ENCODE measurements around the gene ADRB1.

Gene ADRB1

DNA sequence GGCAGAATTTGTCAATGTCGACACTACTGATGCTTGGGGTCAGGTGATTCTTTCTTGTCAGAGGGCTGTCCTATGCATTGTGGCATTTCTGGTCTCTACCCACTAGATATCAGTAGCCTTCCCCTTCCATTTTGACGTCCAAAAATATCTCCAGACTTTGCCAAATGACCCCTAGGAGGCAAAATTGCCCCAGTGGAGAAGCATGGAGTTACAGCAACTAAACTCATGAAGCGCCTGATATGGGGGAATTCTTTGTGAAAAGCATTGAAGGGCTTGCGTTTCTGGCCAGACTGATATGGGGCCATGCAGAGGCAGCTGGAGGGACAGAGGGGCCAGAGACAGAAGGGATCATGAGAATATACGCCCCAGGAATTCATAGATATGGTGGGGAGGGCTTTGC, 43.6 kb downstream of the ADRB1 start:
- in situ Hi-C loops (cut with HindIII; ENCODE audit: low sequenced_read_pairs) = no loop called here

GRCh38 chr10:114087655-114088054, 44.0 kb downstream of the ADRB1 start:
- in situ Hi-C loops (cut with HindIII; ENCODE audit: low sequenced_read_pairs) = no loop called here

GRCh38 chr10:114094795-114095194, 51.1 kb downstream of the ADRB1 start:
- in situ Hi-C loops (cut with HindIII; ENCODE audit: low sequenced_read_pairs) = no loop called here

- in situ Hi-C loops (cut with HindIII; ENCODE audit: low sequenced_read_pairs) = no loop called here
Measured at GRCh38 chr10:114095559-114096337, 52.1 kb downstream of the ADRB1 start.
